Testis (tissue), 3 donors: ENCODE measurements around the gene SLC46A2. TPM values are rescaled to one million over a fixed set of nuclear protein-coding genes. Genes with fewer than 3 reads are reported as not detected.

Experiments used
- DNase-seq: peaks from one replicate; pipeline ENCODE4 v3.0.0-alpha.2; 2019
- H3K27ac ChIP-seq, 2 donors: fragments of 200-600 bp; sonication (generic); one replicate each; pipeline ENCODE4 v1.5.1; 2019
- H3K27me3 ChIP-seq: fragments of 200-600 bp; sonication (generic); one replicate; pipeline ENCODE4 v1.5.1; 2019
- H3K36me3 ChIP-seq: fragments of 200-600 bp; sonication (generic); one replicate; pipeline ENCODE4 v1.5.1; 2017; ENCODE audit warnings: low read depth; ENCODE audit errors: missing control alignments
- H3K4me1 ChIP-seq: fragments of 200-600 bp; sonication (generic); one replicate; pipeline ENCODE4 v1.5.1; 2019
- H3K4me3 ChIP-seq, 2 donors: fragments of 200-600 bp; sonication (generic); one replicate each; pipeline ENCODE4 v1.5.1; 2017 to 2019
- H3K9me3 ChIP-seq: fragments of 200-600 bp; sonication (generic); one replicate; pipeline ENCODE4 v1.5.1; 2017
- POLR2A ChIP-seq: fragments of 450-650 bp; IDR thresholded peaks from one replicate; pipeline ENCODE4 v1.6.1; 2017; ENCODE audit warnings: antibody characterized with exemption, mild to moderate bottlenecking, moderate library complexity
- WGBS, 2 donors: methylation state at CpG; one replicate each; pipeline ENCODE4 v1.1.5; 2018; 5-methylcytosine and 5-hydroxymethylcytosine counted together
- intact Hi-C: fragments of 100-400 bp; cut with DNase I; formaldehyde crosslinking; loops from one replicate; pipeline ENCODE4 v1.15.1; 2023; ENCODE audit warnings: low total_unique reads
- polyA plus RNA-seq: library from polyadenylated mRNA; stranded (reverse); fragments of 350-450 nt; fragmentation: Illumina TruSeq; extraction: RNeasy Lipid Tissue Mini Kit (QIAGEN cat#74804); gene quantifications from one replicate; pipeline ENCODE4 v1.2.3, GENCODE V29; 2014; ENCODE audit warnings: low read depth, low replicate concordance; ENCODE audit not compliant: insufficient read depth
- total RNA-seq, 2 donors: library from RNA; depleted of rRNA; stranded (reverse); fragments of >200 nt; gene quantifications; one replicate each; pipeline ENCODE4 v1.2.3, GENCODE V29; 2016
- TF ChIP-seq, protein P1 (sequence below), 3 experiments: fragments of 450-650 bp in 2 of 3; fragments of 200-600 bp in 1 of 3; sonication (generic) in 1 of 3; IDR thresholded peaks; one replicate each; pipeline ENCODE4 v1.5.1; 2016 to 2019; ENCODE audit warnings: antibody characterized with exemption in 3 of 3, mild to moderate bottlenecking in 2 of 3, moderate library complexity in 1 of 3

Gene SLC46A2
- total and polyA plus RNA-seq, 3 donors from 2014 or later = 1.4 to 2.4 (median 1.9) TPM

- no peaks in the 10 kb centered on the region for H3K36me3 ChIP-seq
- DNase-seq = no peak
- intact Hi-C loops = no loop called here
- no peaks in the 10 kb centered on the region for H3K27me3 ChIP-seq
- 57 to 67% methylated on average over 3 of the region's 3 CpGs for WGBS, 2 donors
- no peaks in the 10 kb centered on the region for H3K9me3 ChIP-seq
- no peak overlapping the region for H3K4me3 ChIP-seq
- TF ChIP-seq, protein P1, sequence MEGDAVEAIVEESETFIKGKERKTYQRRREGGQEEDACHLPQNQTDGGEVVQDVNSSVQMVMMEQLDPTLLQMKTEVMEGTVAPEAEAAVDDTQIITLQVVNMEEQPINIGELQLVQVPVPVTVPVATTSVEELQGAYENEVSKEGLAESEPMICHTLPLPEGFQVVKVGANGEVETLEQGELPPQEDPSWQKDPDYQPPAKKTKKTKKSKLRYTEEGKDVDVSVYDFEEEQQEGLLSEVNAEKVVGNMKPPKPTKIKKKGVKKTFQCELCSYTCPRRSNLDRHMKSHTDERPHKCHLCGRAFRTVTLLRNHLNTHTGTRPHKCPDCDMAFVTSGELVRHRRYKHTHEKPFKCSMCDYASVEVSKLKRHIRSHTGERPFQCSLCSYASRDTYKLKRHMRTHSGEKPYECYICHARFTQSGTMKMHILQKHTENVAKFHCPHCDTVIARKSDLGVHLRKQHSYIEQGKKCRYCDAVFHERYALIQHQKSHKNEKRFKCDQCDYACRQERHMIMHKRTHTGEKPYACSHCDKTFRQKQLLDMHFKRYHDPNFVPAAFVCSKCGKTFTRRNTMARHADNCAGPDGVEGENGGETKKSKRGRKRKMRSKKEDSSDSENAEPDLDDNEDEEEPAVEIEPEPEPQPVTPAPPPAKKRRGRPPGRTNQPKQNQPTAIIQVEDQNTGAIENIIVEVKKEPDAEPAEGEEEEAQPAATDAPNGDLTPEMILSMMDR (IDR thresholded peaks at IDR 0.05) = no peak
- TF ChIP-seq POLR2A = no peak
- peak overlapping the region; percentile 31 to 68 for H3K27ac ChIP-seq
- H3K4me1 ChIP-seq = peaks cover 16% of the 10 kb centered on the region
These were observed 29.5 kb downstream of the SLC46A2 start for GRCh38 chr9:112861155-112861554.

- WGBS, 2 donors = 63 to 75% methylated on average over 1 of the region's 1 CpG
- TF ChIP-seq, protein P1 (IDR thresholded peaks at IDR 0.05) = no peak
- TF ChIP-seq POLR2A = no peak
- Histone ChIP-seq H3K27me3 (no peaks in the 10 kb centered on the region), H3K9me3 (no peaks in the 10 kb centered on the region), H3K4me1 (peaks cover 16% of the 10 kb centered on the region), H3K27ac (peak overlapping the region in 1 of 2 donors; percentile 28), H3K36me3 (no peaks in the 10 kb centered on the region), H3K4me3 (no peak overlapping the region)
- intact Hi-C loops = no loop called here
- DNase-seq = no peak
These were observed 30.2 kb downstream of the SLC46A2 start for GRCh38 chr9:112860451-112860850.

DNA sequence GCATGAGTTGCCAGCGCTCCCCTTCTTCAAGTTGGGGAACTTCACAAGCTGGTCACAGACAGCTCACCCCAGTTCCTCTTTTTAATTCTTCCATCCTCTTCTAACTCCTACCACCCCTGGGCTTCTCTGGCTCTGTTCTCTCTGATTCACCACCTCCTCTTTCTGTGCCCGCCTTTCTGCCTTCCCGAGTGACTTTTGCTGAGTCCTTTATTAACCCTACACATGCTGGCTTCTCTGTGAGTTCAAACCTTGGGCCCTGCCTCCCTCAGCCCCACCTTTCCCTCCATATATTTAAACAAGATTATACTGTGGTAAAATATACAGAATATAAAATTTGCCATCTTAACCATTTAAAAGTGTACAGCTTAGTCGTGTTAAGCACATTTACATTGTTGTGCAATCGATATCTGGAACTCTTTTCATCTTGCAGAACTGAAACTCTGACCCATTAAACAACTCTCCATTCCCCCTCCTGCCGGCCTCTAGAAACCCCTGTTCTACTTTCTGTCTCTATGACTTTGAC, 32.0 kb downstream of the SLC46A2 start:
- intact Hi-C loops = no loop called here
- no peaks in the 10 kb centered on the region for H3K27me3 ChIP-seq
- H3K27ac ChIP-seq = no peak overlapping the region
- DNase-seq = no peak
- H3K9me3 ChIP-seq = no peaks in the 10 kb centered on the region
- no peaks in the 10 kb centered on the region for H3K36me3 ChIP-seq
- H3K4me3 ChIP-seq = no peak overlapping the region
- WGBS, 2 donors = 70 to 76% methylated on average over 6 of the region's 6 CpGs
- TF ChIP-seq POLR2A = no peak
- TF ChIP-seq, protein P1 (IDR thresholded peaks at IDR 0.05) = no peak
- peaks cover 16% of the 10 kb centered on the region for H3K4me1 ChIP-seq

GRCh38 chr9:112858005-112858404, 32.7 kb downstream of the SLC46A2 start:
- H3K27ac ChIP-seq = no peak overlapping the region
- no peaks in the 10 kb centered on the region for H3K27me3 ChIP-seq
- TF ChIP-seq, protein P1 (IDR thresholded peaks at IDR 0.05) = no peak
- TF ChIP-seq POLR2A = no peak
- intact Hi-C loops = no loop called here
- no peak for DNase-seq
- H3K4me1 ChIP-seq = peaks cover 16% of the 10 kb centered on the region
- WGBS, 2 donors = 90 to 93% methylated on average over 6 of the region's 6 CpGs
- H3K9me3 ChIP-seq = no peaks in the 10 kb centered on the region
- no peak overlapping the region for H3K4me3 ChIP-seq
- H3K36me3 ChIP-seq = no peaks in the 10 kb centered on the region

GRCh38 chr9:112856843-112857242, 33.8 kb downstream of the SLC46A2 start:
- no peak for DNase-seq
- intact Hi-C loops = no loop called here
- no peaks in the 10 kb centered on the region for H3K9me3 ChIP-seq
- no peaks in the 10 kb centered on the region for H3K36me3 ChIP-seq
- no peak overlapping the region for H3K27ac ChIP-seq
- no peak for TF ChIP-seq POLR2A
- TF ChIP-seq, protein P1 (IDR thresholded peaks at IDR 0.05) = no peak
- H3K4me3 ChIP-seq = no peak overlapping the region
- 74 to 87% methylated on average over 12 to 14 of the region's 14 CpGs for WGBS, 2 donors
- no peaks in the 10 kb centered on the region for H3K27me3 ChIP-seq
- H3K4me1 ChIP-seq = peaks cover 15% of the 10 kb centered on the region
